ENCODE data around the gene ITGAE.
A peak's percentile ranks its signal among the peaks of the same experiment; 100 is the strongest.

ITGAE gene

GRCh38 chr17:3668279-3669084 lies 132.5 kb downstream of the ITGAE start, which contains the start of the genes EMC6 and TAX1BP3:
Gene EMC6 (plus strand): TSS chr17:3668812. CDS start chr17:3669147, 335 bp downstream.
Gene TAX1BP3 (minus strand): TSS chr17:3668578. CDS start chr17:3668526, 52 bp downstream.
- peak; percentile 98 for DNase-seq (ENCODE audit: low read depth in 2 of 2)

DNA sequence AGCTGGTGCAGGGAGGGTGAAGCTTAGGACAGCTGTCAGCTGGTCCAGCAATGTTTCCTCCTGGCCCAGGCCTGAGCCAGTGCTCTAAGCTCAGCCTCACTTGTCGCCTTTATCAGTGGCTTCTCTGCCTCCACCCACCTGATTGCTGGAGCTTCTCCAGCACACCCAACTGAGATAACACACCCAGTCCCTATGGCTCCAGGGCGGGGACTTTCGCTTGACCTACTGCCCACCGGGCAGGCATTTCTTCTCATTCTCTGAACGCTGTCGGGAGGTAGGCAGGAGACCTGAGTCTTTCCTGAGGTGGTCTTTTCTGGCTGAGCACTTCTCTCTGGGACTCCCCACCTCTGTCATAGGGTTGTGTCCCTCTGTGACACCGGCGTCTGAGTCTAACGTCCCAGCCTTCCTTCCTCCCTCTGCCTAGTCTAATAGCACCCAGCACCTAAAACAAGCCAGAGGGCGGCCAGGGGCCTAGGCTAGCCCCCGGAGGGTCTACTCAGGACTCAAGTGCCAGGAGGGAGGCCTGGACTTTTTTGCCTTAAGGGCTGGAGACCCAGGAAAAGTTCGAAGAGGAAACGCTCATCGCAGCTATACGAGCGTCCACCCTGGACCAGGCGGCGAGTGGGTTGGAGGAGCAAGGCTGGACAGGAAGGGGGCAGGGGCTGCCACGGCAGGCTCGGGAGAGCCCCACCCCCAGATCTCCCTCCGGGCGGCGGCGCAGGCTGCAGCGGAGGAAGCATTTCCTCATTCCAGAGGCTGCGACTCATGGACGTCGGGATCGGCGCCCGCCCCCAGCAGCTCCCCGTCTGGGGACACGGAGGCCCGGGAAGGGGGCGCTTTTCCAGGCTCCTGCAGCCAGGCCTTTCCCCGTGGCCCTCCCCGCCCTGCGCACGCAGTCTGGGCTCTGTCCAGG lies 133.4 kb downstream of the ITGAE start:
- no peak for DNase-seq (ENCODE audit: low read depth in 2 of 2)

GRCh38 chr17:3666516-3666915 lies 134.5 kb downstream of the ITGAE start:
- no peak for DNase-seq (ENCODE audit: low read depth in 2 of 2)

- no peak for DNase-seq (ENCODE audit: low read depth in 2 of 2)
Measured at GRCh38 chr17:3665834-3666233, 135.2 kb downstream of the ITGAE start.
